H7 (cell line): ENCODE measurements around the gene COX6A2. TPM values are rescaled to one million over a fixed set of nuclear protein-coding genes. Genes with fewer than 3 reads are reported as not detected.

Experiments
- DNase-seq: peaks from one replicate; pipeline ENCODE4 v3.0.0; 2012
- H3K27me3 ChIP-seq: 2 replicates; pipeline ENCODE4 v1.6.0; 2011; ENCODE audit warnings: mild to moderate bottlenecking, low read length; ENCODE audit not compliant: control insufficient read depth, insufficient read depth
- H3K36me3 ChIP-seq: replicated peaks from 2 replicates; pipeline ENCODE4 v1.5.1; 2011; ENCODE audit warnings: low read length; ENCODE audit not compliant: control insufficient read depth, insufficient read depth
- H3K4me3 ChIP-seq: 2 replicates; pipeline ENCODE4 v1.5.1; 2011; ENCODE audit warnings: low read depth, mild to moderate bottlenecking, control low read depth, low read length, moderate library complexity; ENCODE audit not compliant: insufficient read depth
- total RNA-seq: library from RNA; depleted of rRNA; stranded (reverse); fragments of >200 nt; shearing (Covaris generic); gene quantifications from 2 replicates; pipeline ENCODE4 v1.2.3, GENCODE V29; 2014

The COX6A2 gene
- total RNA-seq, 1 experiment from 2014 or later = not detected

DNA sequence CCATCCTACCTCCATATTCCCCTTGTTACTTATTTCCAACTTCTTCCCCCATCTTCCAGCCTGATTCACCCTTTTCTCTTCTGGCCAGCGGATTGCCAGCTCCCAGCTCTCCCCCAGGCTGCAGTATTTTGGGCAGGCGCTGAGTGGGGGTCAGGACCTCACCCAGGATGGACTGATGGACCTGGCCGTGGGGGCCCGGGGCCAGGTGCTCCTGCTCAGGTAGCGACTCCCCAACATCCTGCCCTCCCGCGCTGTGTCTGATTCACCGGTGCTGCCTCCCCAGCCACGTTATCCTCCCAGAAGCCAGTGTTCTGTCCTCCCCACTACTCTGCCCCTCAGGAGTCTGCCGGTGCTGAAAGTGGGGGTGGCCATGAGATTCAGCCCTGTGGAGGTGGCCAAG, 15.4 kb downstream of the COX6A2 start:
- no peak for DNase-seq
- Histone ChIP-seq H3K27me3 (no peaks in the 10 kb centered on the region), H3K4me3 (no peak overlapping the region)

DNA sequence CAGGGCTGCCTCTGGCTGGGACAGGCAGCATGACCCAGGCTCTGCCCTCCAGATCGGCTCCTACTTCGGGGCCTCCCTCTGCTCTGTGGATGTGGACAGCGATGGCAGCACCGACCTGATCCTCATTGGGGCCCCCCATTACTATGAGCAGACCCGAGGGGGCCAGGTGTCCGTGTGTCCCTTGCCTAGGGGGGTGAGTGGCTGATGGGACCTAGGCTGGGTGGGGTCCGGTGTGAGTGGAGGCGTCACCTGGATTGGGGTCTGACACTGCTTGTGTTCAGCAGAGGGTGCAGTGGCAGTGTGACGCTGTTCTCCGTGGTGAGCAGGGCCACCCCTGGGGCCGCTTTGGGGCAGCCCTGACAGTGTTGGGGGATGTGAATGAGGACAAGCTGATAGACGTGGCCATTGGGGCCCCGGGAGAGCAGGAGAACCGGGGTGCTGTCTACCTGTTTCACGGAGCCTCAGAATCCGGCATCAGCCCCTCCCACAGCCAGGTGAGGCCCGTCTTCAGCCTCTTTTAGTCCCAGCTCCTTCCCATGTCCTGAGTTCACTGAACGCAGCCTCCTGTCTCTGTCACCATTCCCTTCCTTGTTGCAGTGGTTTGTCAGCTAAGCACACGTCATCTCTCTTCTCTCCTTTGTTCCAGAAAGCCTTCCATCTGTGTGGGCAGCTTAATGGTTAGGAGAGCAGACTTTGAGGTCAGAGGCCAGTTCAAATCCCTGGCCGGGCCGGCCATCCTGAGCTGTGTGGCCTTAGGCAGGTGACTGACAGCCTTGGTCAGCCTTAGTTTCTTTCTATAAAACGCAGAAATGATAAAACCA, 16.9 kb downstream of the COX6A2 start:
- H3K27me3 ChIP-seq = no peaks in the 10 kb centered on the region
- no peak for DNase-seq
- no peak overlapping the region for H3K4me3 ChIP-seq
- H3K36me3 ChIP-seq = no peaks in the 10 kb centered on the region

More for the DNA sequence above, 15.4 kb downstream of the COX6A2 start:
- no peaks in the 10 kb centered on the region for H3K36me3 ChIP-seq

DNA sequence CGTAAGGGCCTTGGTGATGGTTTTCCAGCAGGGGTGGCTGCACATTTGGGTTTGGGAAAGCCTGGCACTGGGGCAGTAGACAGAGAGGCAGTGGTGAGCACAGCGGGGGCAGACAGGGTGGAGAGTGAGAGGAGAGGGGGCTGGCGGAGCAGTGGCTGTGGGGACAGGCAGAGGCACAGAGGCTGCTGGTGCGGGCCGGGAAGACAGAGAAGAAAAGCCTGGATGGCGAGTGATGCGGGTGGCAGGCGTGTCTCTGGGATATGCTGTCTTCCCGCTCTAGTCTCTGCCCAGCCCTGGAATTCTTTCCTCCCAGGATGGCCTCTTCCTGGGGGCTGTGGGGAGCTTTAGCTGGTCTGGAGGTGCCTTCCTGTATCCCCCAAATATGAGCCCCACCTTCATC, 18.1 kb downstream of the COX6A2 start:
- DNase-seq = peak; percentile 49
- no peak overlapping the region for H3K4me3 ChIP-seq
- no peaks in the 10 kb centered on the region for H3K27me3 ChIP-seq
- no peaks in the 10 kb centered on the region for H3K36me3 ChIP-seq

DNA sequence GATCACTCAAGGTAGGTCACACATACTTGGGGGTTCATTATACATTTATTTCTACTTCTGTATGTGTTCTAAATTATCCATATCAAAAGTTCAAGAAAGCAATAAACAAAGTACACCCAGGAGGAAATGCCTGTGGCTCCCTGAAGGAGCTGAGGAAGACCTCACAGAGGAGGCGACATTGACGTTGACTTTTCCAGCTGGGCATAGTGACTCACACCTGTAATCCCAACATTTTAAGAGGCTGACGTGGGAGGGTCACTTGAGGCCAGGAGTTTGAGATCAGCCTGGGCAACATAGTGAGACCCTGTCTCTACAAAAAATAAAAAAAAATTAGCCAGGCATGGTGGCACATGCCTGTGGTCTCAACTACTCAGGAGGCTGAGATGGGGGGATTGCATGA, 18.7 kb downstream of the COX6A2 start:
- Histone ChIP-seq H3K27me3 (no peaks in the 10 kb centered on the region), H3K36me3 (no peaks in the 10 kb centered on the region), H3K4me3 (no peak overlapping the region)
- no peak for DNase-seq

DNA sequence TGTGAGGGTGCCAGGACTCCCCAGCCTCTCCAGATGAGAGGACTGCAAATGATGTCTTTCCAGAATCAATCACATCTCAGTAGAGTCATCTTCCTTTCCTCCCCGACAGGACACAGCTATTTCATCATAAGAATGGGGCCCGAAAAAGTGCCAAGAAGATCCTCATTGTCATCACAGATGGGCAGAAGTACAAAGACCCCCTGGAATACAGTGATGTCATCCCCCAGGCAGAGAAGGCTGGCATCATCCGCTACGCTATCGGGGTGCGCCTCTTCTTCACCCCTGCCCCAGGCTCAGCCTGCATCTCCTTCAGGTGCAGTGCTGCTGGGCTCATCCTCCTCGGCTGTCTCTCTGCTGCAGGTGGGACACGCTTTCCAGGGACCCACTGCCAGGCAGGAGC, 20.8 kb downstream of the COX6A2 start:
- no peak overlapping the region for H3K4me3 ChIP-seq
- DNase-seq = no peak
- no peaks in the 10 kb centered on the region for H3K27me3 ChIP-seq
- no peaks in the 10 kb centered on the region for H3K36me3 ChIP-seq

DNA sequence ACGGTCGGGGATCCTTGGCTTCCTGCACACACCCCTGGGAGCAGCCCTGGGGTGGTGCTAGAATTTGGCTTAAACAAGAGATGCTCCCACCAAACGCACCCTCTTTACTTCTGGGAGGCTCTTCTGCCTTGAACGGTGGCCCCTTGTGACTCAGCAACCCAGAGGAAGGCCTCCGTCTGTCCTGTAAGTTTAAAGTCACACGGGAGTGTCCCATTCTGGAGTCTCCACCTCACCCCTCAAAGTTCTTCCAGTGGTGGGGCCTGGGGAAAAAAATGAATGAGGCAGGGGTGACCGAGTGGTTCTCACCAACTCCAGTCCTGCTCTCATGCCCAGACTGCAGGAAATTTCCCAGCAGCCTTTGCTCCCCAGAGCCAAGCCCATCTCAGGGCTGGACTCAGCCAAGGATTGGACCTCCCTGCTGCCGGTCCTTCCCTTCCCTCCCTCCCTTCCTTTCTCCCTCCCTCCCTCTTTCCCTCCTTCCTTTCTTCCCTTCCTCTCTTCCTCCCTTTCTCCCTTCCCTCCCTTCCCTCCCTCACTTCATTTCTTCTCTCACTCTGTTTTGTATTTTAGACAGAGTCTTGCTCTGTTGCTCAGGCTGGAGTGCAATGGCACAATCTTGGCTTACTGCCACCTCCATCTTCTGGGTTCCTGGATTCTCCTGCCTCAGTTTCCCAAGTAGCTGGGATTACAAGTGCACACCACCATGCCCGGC, 23.7 kb downstream of the COX6A2 start:
- H3K27me3 ChIP-seq = no peaks in the 10 kb centered on the region
- no peak for DNase-seq
- no peaks in the 10 kb centered on the region for H3K36me3 ChIP-seq
- no peak overlapping the region for H3K4me3 ChIP-seq

DNA sequence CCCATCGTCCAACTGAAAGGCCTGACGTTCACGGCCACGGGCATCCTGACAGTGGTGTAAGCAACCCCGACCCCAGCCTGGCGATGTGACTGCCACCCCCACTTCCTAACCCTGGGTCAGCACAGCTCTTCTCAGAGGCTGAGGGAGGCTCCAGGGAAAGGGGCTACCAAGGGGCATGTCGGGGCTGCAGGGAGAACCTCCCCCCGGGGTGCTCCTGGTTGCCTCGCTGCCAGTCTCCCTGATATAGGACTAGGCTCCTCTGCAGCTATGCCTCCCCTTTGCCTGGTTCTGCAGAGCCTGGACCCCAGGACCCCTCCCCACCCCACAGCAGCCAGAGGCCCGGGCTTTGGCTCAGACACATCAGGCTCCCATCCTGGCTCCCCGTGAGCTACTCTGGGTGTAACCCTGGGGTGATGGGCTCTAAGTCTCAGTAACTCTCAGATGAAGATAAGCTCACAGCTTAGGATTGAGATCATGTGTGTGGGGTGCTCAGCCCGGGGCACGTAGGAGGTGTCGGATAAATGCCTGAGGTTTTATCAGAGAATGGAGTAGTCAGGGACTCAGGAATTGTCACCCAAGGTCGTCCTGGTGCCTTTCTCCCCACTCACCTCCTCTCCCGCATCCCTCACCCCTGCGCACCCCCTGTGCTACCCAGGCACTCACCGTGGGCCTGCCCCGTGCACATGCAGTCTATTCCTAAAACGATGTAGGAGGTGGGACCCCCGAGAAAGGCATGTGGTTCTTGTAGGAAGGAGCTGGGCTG, 24.4 kb downstream of the COX6A2 start:
- no peak for DNase-seq
- no peak overlapping the region for H3K4me3 ChIP-seq
- H3K27me3 ChIP-seq = no peaks in the 10 kb centered on the region
- no peaks in the 10 kb centered on the region for H3K36me3 ChIP-seq

DNA sequence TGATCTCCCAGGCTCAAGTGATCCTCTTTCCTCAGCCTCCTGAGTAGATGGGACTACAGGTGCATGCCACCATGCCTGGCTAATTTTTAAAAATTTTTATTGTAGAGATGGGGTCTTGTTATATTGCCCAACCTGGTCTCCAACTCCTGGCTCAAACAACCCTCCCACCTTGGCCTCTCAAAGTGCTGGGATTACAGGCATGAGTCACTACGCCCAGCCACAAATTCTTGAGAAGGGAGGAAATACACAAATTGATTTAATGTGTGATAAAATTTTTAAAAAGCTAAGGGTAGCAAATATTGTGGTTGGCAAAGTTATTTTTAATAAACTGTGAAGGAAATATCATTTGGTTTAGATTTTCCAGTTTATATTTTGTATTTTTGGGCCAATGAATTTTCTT, 25.5 kb downstream of the COX6A2 start:
- Histone ChIP-seq H3K27me3 (no peaks in the 10 kb centered on the region), H3K4me3 (no peak overlapping the region), H3K36me3 (no peaks in the 10 kb centered on the region)
- no peak for DNase-seq

DNA sequence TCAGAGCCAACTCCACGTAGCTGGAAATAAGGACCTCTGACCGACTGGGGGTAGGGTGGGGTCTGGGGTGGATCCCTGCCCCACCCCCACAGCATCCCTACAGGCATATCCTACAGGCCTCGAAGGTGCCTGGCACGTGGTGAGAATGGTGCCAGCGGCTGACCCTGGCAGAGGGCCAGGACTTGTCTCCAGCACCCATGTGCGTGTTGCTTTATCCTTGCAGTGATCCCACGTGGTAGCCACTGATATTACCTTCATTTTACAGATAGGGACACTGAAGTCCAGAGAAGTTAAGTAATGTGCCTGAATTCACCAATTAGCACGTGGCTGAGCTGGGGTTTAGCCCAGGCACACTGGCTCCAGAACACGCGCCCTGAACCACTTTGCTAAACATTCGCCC, 26.7 kb downstream of the COX6A2 start:
- no peaks in the 10 kb centered on the region for H3K36me3 ChIP-seq

DNA sequence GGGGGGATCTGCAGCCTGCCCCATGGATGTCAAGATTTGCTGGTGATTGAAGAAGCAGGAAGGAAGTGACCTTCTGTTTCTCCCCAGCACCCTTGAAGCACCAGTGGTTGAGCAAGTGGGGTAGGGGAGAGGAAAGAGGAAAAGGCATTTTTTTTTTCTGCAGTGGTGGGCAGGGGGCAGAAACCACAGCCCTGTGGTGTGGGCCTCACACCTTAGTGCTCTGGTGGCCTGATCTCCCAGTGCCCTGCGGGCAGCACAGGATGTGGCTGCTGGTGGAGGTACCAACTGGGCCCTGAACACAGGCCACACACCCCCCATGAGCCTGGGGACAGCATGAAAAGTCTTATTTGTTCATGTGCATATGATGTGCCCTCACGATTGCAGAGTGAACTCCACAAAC, 28.0 kb downstream of the COX6A2 start:
- no peaks in the 10 kb centered on the region for H3K27me3 ChIP-seq
- H3K36me3 ChIP-seq = no peaks in the 10 kb centered on the region
- H3K4me3 ChIP-seq = no peak overlapping the region
- no peak for DNase-seq

More for the DNA sequence above, 26.7 kb downstream of the COX6A2 start:
- no peak for DNase-seq
- H3K27me3 ChIP-seq = no peaks in the 10 kb centered on the region
- no peak overlapping the region for H3K4me3 ChIP-seq

DNA sequence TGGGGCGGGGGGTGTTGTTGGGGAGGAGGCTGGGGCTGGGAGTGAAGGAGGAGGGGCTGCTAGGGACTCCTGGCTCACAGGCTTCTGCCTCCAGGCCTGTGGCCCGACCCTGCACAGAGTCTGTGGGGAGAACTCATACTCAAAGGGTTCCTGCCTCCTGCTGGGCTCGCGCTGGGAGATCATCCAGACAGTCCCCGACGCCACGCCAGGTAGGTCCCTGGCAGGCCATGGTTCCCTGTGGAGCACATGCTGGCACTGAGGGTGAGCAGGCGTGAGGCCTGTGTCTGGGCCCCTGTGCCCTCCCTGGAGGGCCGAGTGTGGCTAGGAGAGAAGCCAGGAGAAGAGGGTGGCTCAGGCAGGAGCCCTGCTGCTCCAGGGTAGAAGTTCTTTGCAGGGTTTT, 30.5 kb downstream of the COX6A2 start:
- H3K36me3 ChIP-seq = no peaks in the 10 kb centered on the region
- H3K4me3 ChIP-seq = no peak overlapping the region
- H3K27me3 ChIP-seq = no peaks in the 10 kb centered on the region
- no peak for DNase-seq

DNA sequence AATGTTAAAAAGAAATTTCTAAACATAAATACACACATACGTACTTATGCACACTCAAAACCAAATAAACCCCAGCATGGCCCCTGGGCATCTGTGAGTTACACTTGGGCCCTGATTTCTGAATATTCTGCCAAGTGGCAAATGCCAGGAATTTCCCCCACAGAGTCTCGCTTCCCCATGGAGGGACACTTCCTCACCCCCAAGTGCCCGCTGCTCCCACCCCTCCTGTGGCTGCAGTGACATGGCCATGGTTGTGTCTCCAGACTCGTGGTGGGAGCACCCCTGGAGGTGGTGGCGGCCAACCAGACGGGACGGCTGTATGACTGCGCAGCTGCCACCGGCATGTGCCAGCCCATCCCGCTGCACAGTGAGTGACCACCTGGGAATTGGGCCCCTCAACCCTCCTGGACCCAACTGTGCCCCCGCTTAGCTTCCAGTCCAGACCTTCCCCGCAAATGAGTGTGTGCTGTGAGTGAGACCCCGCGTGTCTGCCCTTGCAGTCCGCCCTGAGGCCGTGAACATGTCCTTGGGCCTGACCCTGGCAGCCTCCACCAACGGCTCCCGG, 31.0 kb downstream of the COX6A2 start:
- no peaks in the 10 kb centered on the region for H3K36me3 ChIP-seq
- DNase-seq = no peak
- H3K27me3 ChIP-seq = no peaks in the 10 kb centered on the region
- no peak overlapping the region for H3K4me3 ChIP-seq

DNA sequence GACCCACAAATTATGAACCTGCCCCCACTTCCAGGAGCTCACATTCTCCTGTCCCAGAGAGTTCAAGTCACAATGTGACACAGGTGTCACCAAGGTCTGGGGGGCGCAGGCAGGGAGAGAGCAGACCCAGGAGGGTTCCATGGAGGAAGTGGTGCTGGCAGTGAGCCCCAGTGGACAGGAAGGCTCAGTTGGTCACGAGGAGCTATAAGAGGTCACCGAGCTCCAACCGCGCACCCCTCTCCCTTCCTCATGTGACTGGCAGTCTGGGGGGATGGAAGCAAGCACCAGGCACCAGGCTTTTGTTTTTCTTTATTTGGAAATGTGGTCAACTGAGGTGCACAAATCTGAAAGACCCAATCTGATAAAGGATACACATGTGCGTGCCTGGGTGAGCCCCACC, 32.5 kb downstream of the COX6A2 start:
- Histone ChIP-seq H3K27me3 (no peaks in the 10 kb centered on the region), H3K36me3 (no peaks in the 10 kb centered on the region), H3K4me3 (no peak overlapping the region)
- no peak for DNase-seq

DNA sequence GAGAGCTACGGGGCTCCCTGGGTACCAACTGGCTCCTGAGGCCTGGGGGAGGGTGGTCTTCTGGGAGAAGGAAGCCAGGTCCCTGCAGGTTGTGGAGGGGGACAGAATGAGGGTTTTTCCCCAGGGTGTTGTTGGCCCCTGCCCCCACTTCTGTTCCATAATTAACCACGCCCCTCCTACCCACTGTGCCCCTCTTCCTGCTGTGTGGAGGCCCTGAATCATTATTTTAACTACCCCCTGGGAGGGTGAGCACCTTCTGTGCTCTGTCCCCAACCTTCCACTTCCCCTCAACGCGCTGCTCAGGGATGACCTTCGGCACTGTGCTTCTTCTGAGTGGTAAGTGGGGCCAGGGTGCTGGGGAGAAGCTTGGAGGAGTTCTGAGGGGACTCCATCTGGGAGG, 35.1 kb downstream of the COX6A2 start, which contains the start of gene ITGAD:
ITGAD (plus strand) TSS at position 280 of the 400 bp plus-strand sequence; CDS start at position 306, 26 bp downstream.
- Histone ChIP-seq H3K4me3 (no peak within 1 kb of the TSS), H3K27me3 (no peaks in the 10 kb centered on the region), H3K36me3 (no peaks in the 10 kb centered on the region)
- DNase-seq = no peak
